ENCODE measurements around the gene NABP2. TPM values are rescaled to one million over a fixed set of nuclear protein-coding genes. Genes with fewer than 3 reads are reported as not detected.

The NABP2 gene
- total RNA-seq, 1 donor from 2014 or later, result 23.7 TPM

GRCh38 chr12:56237552-56237951, 13.4 kb downstream of the NABP2 start:
- Mint-ChIP-seq H3K27ac (no peak overlapping the region), H3K9me3 (no peaks in the 10 kb centered on the region), H3K4me1 (no peaks in the 10 kb centered on the region), H3K36me3 (peaks cover 19% of the 10 kb centered on the region), H3K27me3 (ENCODE audit: low read depth) (no peaks in the 10 kb centered on the region), H3K4me3 (no peak overlapping the region)
- DNase-seq (ENCODE audit: low spot score in 2 of 2, unreplicated experiment in 2 of 2), result no peak
- TF ChIP-seq, protein P1, sequence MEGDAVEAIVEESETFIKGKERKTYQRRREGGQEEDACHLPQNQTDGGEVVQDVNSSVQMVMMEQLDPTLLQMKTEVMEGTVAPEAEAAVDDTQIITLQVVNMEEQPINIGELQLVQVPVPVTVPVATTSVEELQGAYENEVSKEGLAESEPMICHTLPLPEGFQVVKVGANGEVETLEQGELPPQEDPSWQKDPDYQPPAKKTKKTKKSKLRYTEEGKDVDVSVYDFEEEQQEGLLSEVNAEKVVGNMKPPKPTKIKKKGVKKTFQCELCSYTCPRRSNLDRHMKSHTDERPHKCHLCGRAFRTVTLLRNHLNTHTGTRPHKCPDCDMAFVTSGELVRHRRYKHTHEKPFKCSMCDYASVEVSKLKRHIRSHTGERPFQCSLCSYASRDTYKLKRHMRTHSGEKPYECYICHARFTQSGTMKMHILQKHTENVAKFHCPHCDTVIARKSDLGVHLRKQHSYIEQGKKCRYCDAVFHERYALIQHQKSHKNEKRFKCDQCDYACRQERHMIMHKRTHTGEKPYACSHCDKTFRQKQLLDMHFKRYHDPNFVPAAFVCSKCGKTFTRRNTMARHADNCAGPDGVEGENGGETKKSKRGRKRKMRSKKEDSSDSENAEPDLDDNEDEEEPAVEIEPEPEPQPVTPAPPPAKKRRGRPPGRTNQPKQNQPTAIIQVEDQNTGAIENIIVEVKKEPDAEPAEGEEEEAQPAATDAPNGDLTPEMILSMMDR (IDR thresholded peaks at IDR 0.05; ENCODE audit: unreplicated experiment), result no peak

DNA sequence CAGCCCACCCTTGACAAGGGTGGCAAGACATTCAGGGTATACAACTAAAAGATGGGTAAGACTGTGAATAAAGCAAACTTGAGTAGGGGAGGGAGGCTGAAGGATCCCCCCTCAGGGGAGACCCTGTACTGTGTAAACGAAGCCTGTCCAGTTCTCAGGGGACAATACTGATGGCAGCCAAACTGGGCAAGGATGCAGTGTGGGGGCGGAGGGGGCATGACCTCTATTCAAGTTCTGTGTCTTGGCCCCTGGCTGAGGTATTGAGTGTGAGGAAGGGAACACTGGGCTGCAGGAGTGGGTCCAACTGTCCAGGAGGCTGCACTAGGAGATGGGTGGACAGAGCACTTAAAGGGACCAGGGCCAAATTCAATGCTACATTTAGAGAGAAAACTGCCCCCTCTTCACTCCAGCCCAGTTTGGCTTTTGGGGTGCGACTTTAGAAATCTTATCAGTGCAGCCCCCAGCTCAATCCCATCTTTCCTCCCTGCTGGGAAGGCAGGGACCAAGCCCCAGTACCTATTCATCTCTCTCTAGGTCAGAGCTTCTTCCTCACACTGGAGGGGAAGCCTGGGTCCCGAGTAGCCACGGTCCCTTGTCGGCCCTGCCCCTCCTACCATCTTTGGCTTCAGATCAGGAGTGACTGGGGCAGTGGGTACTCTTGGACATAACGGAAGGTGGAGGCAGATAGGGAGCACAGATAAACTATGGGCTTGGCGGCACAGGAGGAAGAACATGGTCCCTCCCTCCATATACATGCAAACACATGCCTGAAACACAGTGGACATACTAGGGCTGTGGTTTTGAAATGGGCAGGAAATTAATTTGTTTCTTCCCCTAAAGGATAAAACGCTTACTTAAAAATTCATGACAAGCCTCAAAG, 17.5 kb downstream of the NABP2 start:
- TF ChIP-seq, protein P1 (IDR thresholded peaks at IDR 0.05; ENCODE audit: unreplicated experiment), result no peak
- Mint-ChIP-seq H3K27ac (no peak overlapping the region), H3K4me1 (no peaks in the 10 kb centered on the region), H3K27me3 (ENCODE audit: low read depth) (no peaks in the 10 kb centered on the region), H3K36me3 (peaks cover 36% of the 10 kb centered on the region), H3K4me3 (no peak overlapping the region), H3K9me3 (no peaks in the 10 kb centered on the region)
- no peak for DNase-seq (ENCODE audit: low spot score in 2 of 2, unreplicated experiment in 2 of 2)

DNA sequence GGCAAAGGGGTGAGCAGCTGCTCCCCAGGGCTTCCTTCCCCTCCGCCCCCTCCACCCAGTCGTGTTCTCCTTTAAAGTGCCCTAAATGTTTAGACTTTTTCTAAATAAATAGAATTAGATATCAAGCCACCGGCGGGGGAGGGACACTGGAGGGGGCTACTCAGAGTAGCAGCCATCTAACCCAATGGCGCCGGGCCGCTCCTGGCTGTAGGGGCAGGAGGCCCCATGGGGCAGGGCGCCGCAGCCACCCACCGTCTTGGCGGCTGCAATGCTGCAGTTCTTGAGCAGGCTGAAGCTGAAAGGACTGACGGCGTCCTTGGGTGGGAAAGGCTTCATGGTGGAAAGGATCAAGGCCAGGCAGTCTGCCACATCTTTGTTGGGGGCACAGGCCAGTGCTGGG, 18.8 kb downstream of the NABP2 start:
- no peaks in the 10 kb centered on the region for H3K27me3 Mint-ChIP-seq (ENCODE audit: low read depth)
- no peak for DNase-seq (ENCODE audit: low spot score in 2 of 2, unreplicated experiment in 2 of 2)
- no peak overlapping the region for H3K27ac Mint-ChIP-seq
- H3K4me3 Mint-ChIP-seq, result no peak overlapping the region
- peaks cover 41% of the 10 kb centered on the region for H3K36me3 Mint-ChIP-seq
- TF ChIP-seq, protein P1 (IDR thresholded peaks at IDR 0.05; ENCODE audit: unreplicated experiment), result no peak
- H3K4me1 Mint-ChIP-seq, result no peaks in the 10 kb centered on the region
- no peaks in the 10 kb centered on the region for H3K9me3 Mint-ChIP-seq

- TF ChIP-seq, protein P1 (IDR thresholded peaks at IDR 0.05; ENCODE audit: unreplicated experiment), result no peak
- DNase-seq (ENCODE audit: low spot score in 2 of 2, unreplicated experiment in 2 of 2), result no peak
- peaks cover 41% of the 10 kb centered on the region for H3K36me3 Mint-ChIP-seq
- no peaks in the 10 kb centered on the region for H3K4me1 Mint-ChIP-seq
- H3K27me3 Mint-ChIP-seq (ENCODE audit: low read depth), result no peaks in the 10 kb centered on the region
- no peak overlapping the region for H3K27ac Mint-ChIP-seq
- no peaks in the 10 kb centered on the region for H3K9me3 Mint-ChIP-seq
- no peak overlapping the region for H3K4me3 Mint-ChIP-seq
Observed at GRCh38 chr12:56243731-56244181, 19.6 kb downstream of the NABP2 start.

DNA sequence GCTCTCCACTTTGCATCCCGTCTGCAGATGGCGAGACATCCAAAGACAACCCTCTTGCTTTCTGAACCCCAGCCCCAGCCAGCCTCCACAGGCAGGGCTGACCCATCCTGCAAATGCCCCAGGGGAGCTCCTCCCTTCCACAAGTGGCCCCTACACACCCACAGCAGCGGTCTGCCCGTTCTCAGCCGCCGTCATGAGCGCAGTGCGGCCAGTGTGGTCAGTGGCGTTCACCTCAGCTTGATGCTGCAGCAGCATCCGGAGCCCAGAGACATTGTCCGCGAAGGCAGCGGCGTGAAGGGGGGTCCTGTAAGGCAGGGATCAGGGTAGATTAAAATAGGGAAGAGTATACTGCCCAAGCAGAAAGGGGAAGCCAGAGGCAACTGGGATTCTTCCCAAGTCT, 20.4 kb downstream of the NABP2 start:
- TF ChIP-seq, protein P1 (IDR thresholded peaks at IDR 0.05; ENCODE audit: unreplicated experiment), result no peak
- H3K4me1 Mint-ChIP-seq, result no peaks in the 10 kb centered on the region
- no peak for DNase-seq (ENCODE audit: low spot score in 2 of 2, unreplicated experiment in 2 of 2)
- no peak overlapping the region for H3K4me3 Mint-ChIP-seq
- no peaks in the 10 kb centered on the region for H3K9me3 Mint-ChIP-seq
- no peak overlapping the region for H3K27ac Mint-ChIP-seq
- H3K27me3 Mint-ChIP-seq (ENCODE audit: low read depth), result no peaks in the 10 kb centered on the region
- peaks cover 44% of the 10 kb centered on the region for H3K36me3 Mint-ChIP-seq
